NB4 (cell line): Measurements from ENCODE around the gene ARMH4.

ENCODE experiments used
- DNase-seq: peaks from one replicate; pipeline ENCODE4 v3.0.0; 2010; ENCODE audit warnings: low read depth
- H3K4me3 ChIP-seq: one replicate; pipeline ENCODE4 v1.5.1; 2011; ENCODE audit warnings: mild to moderate bottlenecking, low read depth, low read length, moderate library complexity
- CTCF ChIP-seq: IDR thresholded peaks from one replicate; pipeline ENCODE4 v1.5.1; 2012; ENCODE audit warnings: low read depth, low read length
- MAX ChIP-seq: IDR thresholded peaks from 2 replicates; pipeline ENCODE4 v1.6.1; 2011; ENCODE audit warnings: low read depth, low read length
- MYC ChIP-seq: IDR thresholded peaks from 2 replicates; pipeline ENCODE4 v1.6.1; 2011; ENCODE audit warnings: low read depth, low read length
- POLR2A ChIP-seq: IDR thresholded peaks from 2 replicates; pipeline ENCODE4 v1.6.1; 2011; ENCODE audit warnings: mild to moderate bottlenecking; ENCODE audit not compliant: insufficient read length; ENCODE audit errors: extremely low read depth

ARMH4 gene

GRCh38 chr14:58054100-58054499, 97.9 kb downstream of the ARMH4 start:
- H3K4me3 ChIP-seq, result no peak overlapping the region
- DNase-seq, result no peak
- TF ChIP-seq MAX (no peak), POLR2A (no peak), CTCF (no peak)

- no peak for TF ChIP-seq MYC
- no peak for TF ChIP-seq POLR2A
- no peak for TF ChIP-seq CTCF
- DNase-seq, result no peak
- no peak overlapping the region for H3K4me3 ChIP-seq
Observed at GRCh38 chr14:58048219-58048618, 103.8 kb downstream of the ARMH4 start.

- TF ChIP-seq MAX (no peak), CTCF (no peak), POLR2A (no peak), MYC (no peak)
- DNase-seq, result peak; percentile 11
- no peak overlapping the region for H3K4me3 ChIP-seq
Observed at GRCh38 chr14:58027904-58028303, 124.1 kb downstream of the ARMH4 start.

GRCh38 chr14:58026967-58027366, 125.0 kb downstream of the ARMH4 start:
- no peak overlapping the region for H3K4me3 ChIP-seq
- TF ChIP-seq MAX (no peak), MYC (no peak), POLR2A (no peak), CTCF (no peak)
- no peak for DNase-seq

GRCh38 chr14:58026219-58026618, 125.8 kb downstream of the ARMH4 start:
- TF ChIP-seq POLR2A (no peak), CTCF (no peak), MYC (no peak), MAX (no peak)
- no peak overlapping the region for H3K4me3 ChIP-seq
- DNase-seq, result no peak

- H3K4me3 ChIP-seq, result no peak overlapping the region
- no peak for DNase-seq
- no peak for TF ChIP-seq MAX
- TF ChIP-seq MYC, result no peak
- no peak for TF ChIP-seq POLR2A
- no peak for TF ChIP-seq CTCF
Observed at GRCh38 chr14:58014778-58015177, 137.2 kb downstream of the ARMH4 start.
